Osteoblast (primary cell): ENCODE results near the gene VTN. TPM values are rescaled to one million over a fixed set of nuclear protein-coding genes. Genes with fewer than 3 reads are reported as not detected.

Experiments used
- DNase-seq: peaks from one replicate; pipeline ENCODE4 v3.0.0; 2011; ENCODE audit warnings: low spot score, mixed read lengths; ENCODE audit not compliant: insufficient read length; ENCODE audit errors: missing footprints
- H2AFZ ChIP-seq: 2 replicates; pipeline ENCODE4 v1.6.0; 2011; ENCODE audit warnings: mild to moderate bottlenecking, low read length
- H3K27ac ChIP-seq: 2 replicates; pipeline ENCODE4 v1.5.1; 2011; ENCODE audit warnings: mild to moderate bottlenecking, low read depth, low read length, moderate library complexity
- H3K27me3 ChIP-seq: 2 replicates; pipeline ENCODE4 v1.6.0; 2012; ENCODE audit warnings: mild to moderate bottlenecking, control low read depth, inconsistent platforms, low read length, moderate library complexity; ENCODE audit not compliant: insufficient read depth
- H3K36me3 ChIP-seq: 2 replicates; pipeline ENCODE4 v1.5.1; 2011; ENCODE audit warnings: mild to moderate bottlenecking, low read length, control low read depth, moderate library complexity; ENCODE audit not compliant: insufficient read depth
- H3K4me1 ChIP-seq: 2 replicates; pipeline ENCODE4 v1.5.1; 2011; ENCODE audit warnings: mild to moderate bottlenecking, low read length, control low read depth, moderate library complexity; ENCODE audit not compliant: insufficient read depth
- H3K4me2 ChIP-seq: 2 replicates; pipeline ENCODE4 v1.6.0; 2011; ENCODE audit warnings: mild to moderate bottlenecking, low read length; ENCODE audit not compliant: insufficient read depth
- H3K4me3 ChIP-seq: fragments of 200-600 bp; sonication (generic); 3 replicates; pipeline ENCODE4 v1.5.1; 2012; ENCODE audit warnings: mild to moderate bottlenecking, low read length, inconsistent platforms; ENCODE audit not compliant: insufficient read depth
- H3K79me2 ChIP-seq: 2 replicates; pipeline ENCODE4 v1.6.0; 2012; ENCODE audit warnings: mild to moderate bottlenecking, low read length, control low read depth, inconsistent platforms; ENCODE audit not compliant: insufficient read depth
- H3K9me3 ChIP-seq: 2 replicates; pipeline ENCODE4 v1.5.1; 2011; ENCODE audit warnings: low read depth, low read length, control low read depth
- H4K20me1 ChIP-seq: 2 replicates; pipeline ENCODE4 v1.6.0; 2012; ENCODE audit warnings: mild to moderate bottlenecking, low read length, control low read depth; ENCODE audit not compliant: insufficient read depth
- CTCF ChIP-seq: IDR thresholded peaks from 2 replicates; pipeline ENCODE4 v1.5.1; 2011; ENCODE audit warnings: mild to moderate bottlenecking, low read depth, low read length, moderate library complexity; ENCODE audit errors: extremely low read depth
- total RNA-seq: library from RNA; depleted of rRNA; stranded (reverse); fragments of >200 nt; gene quantifications from 2 replicates; pipeline ENCODE4 v1.2.3, GENCODE V29; 2012

VTN gene
- total RNA-seq, 1 donor, result not detected

GRCh38 chr17:28326114-28326513 lies 44.0 kb downstream of the VTN start:
- no peak overlapping the region for H2AFZ ChIP-seq
- no peak for DNase-seq
- TF ChIP-seq CTCF, result no peak
- H3K4me3 ChIP-seq, result no peak overlapping the region
- no peak overlapping the region for H3K4me2 ChIP-seq
- H3K36me3 ChIP-seq, result peaks cover 34% of the 10 kb centered on the region
- no peak overlapping the region for H3K27ac ChIP-seq
- H3K9me3 ChIP-seq, result no peaks in the 10 kb centered on the region
- peaks cover 14% of the 10 kb centered on the region for H3K79me2 ChIP-seq
- H3K4me1 ChIP-seq, result no peaks in the 10 kb centered on the region
- peaks cover 5% of the 10 kb centered on the region for H4K20me1 ChIP-seq
- no peaks in the 10 kb centered on the region for H3K27me3 ChIP-seq

DNA sequence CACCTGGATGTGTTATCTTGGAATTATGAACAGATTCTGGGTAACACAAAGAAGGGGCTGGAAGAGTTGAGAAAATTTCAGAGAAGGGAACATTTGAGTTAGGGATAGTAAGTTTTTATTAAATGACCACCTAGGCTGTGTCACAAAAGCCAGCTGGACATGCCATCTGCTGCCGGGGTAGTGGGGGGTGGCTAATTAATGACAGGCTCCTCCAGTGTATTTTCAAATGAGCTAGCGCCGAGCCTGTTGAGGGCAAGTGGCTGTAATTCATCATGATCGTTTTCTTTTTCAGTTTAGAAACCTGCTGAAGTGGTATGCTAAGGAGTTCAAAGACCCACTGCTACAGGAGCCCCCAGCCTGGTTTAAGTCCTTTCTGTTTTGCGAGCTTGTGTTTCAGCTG lies 44.9 kb downstream of the VTN start:
- Histone ChIP-seq H3K4me3 (no peak overlapping the region), H3K4me2 (no peak overlapping the region), H2AFZ (peak overlapping the region; percentile 10), H4K20me1 (peaks cover 5% of the 10 kb centered on the region), H3K27ac (no peak overlapping the region), H3K79me2 (peaks cover 13% of the 10 kb centered on the region), H3K4me1 (peaks cover 2% of the 10 kb centered on the region), H3K9me3 (no peaks in the 10 kb centered on the region), H3K27me3 (no peaks in the 10 kb centered on the region), H3K36me3 (peaks cover 25% of the 10 kb centered on the region)
- no peak for DNase-seq
- TF ChIP-seq CTCF, result no peak

- Histone ChIP-seq H3K27ac (no peak overlapping the region), H3K4me1 (peaks cover 6% of the 10 kb centered on the region), H3K4me3 (no peak overlapping the region), H2AFZ (peak overlapping the region; percentile 10), H3K9me3 (no peaks in the 10 kb centered on the region), H3K4me2 (no peak overlapping the region), H3K36me3 (peaks cover 25% of the 10 kb centered on the region), H3K27me3 (no peaks in the 10 kb centered on the region), H3K79me2 (peaks cover 17% of the 10 kb centered on the region), H4K20me1 (peaks cover 5% of the 10 kb centered on the region)
- TF ChIP-seq CTCF, result no peak
- no peak for DNase-seq
Measured at GRCh38 chr17:28324781-28325180, 45.3 kb downstream of the VTN start.

DNA sequence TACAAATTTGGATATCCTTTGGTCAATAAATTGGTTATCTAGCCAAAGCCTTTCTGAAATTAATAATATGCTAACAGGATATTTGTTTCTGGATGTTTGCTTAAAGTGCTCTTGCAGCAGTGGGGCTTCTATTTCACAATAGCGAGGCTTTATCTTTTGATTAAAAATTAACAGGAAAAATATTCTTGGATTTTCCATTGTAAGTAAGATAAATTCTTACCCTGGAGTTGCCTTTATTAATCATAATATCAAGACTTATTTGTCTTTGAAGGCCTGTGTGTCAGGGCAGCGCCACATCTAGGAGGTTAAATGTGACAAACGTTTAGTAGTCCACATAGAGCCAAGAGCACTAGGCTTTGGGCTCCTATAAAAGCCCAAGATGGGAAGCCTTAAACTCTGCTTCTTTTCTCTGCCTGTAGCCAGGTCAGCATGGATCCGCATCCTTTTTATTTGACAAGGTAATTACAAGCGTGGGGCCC lies 45.8 kb downstream of the VTN start:
- H2AFZ ChIP-seq, result no peak overlapping the region
- no peak overlapping the region for H3K27ac ChIP-seq
- DNase-seq, result no peak
- H3K4me2 ChIP-seq, result no peak overlapping the region
- H3K36me3 ChIP-seq, result peaks cover 22% of the 10 kb centered on the region
- no peaks in the 10 kb centered on the region for H3K9me3 ChIP-seq
- H3K27me3 ChIP-seq, result no peaks in the 10 kb centered on the region
- peaks cover 11% of the 10 kb centered on the region for H3K4me1 ChIP-seq
- no peak for TF ChIP-seq CTCF
- H3K79me2 ChIP-seq, result peaks cover 20% of the 10 kb centered on the region
- H4K20me1 ChIP-seq, result peaks cover 3% of the 10 kb centered on the region
- no peak overlapping the region for H3K4me3 ChIP-seq
